Liver (tissue), 3 donors: ENCODE measurements around the gene TMPRSS13.

Experiments
- CTCF ChIP-seq: fragments of 150-350 bp; IDR thresholded peaks from 2 replicates; pipeline ENCODE4 v1.5.1; 2017; ENCODE audit warnings: improper control_type of control experiment, low read depth, low read length; ENCODE audit not compliant: missing input control
- GABPA ChIP-seq, 2 donors: IDR thresholded peaks in 1 of 2; conservative IDR thresholded peaks in 1 of 2; 2 replicates each; pipeline ENCODE4 v1.6.1; 2016; ENCODE audit warnings: antibody characterized with exemption in 2 of 2, mild to moderate bottlenecking in 1 of 2, moderate library complexity in 1 of 2
- JUND ChIP-seq, 2 donors: IDR thresholded peaks; 2 replicates each; pipeline ENCODE4 v1.6.1; 2016; ENCODE audit warnings: antibody characterized with exemption in 2 of 2
- RXRA ChIP-seq, 2 donors: IDR thresholded peaks; 2 replicates each; pipeline ENCODE4 v1.6.1; 2017 to 2018; ENCODE audit warnings: antibody characterized with exemption in 2 of 2, mild to moderate bottlenecking in 1 of 2
- SP1 ChIP-seq: IDR thresholded peaks from 2 replicates; pipeline ENCODE4 v1.6.1; 2018; ENCODE audit warnings: antibody characterized with exemption, mild to moderate bottlenecking
- YY1 ChIP-seq: IDR thresholded peaks from 2 replicates; pipeline ENCODE4 v1.6.1; 2016; ENCODE audit warnings: antibody characterized with exemption, mild to moderate bottlenecking
- donor health status: healthy.
- donor health status: healthy.

GRCh38 chr11:117874253-117874909 lies 54.8 kb downstream of the TMPRSS13 start:
- no peak for TF ChIP-seq CTCF
- no peak for TF ChIP-seq GABPA (IDR thresholded peaks at IDR 0.05 in 1 of 2, conservative IDR thresholded peaks at IDR 0.05 in 1 of 2)
- no peak for TF ChIP-seq YY1
- no peak for TF ChIP-seq JUND (IDR thresholded peaks at IDR 0.05)
- TF ChIP-seq RXRA (IDR thresholded peaks at IDR 0.05): no peak
- no peak for TF ChIP-seq SP1
